HG03565 (cell line): ENCODE measurements around the gene TEX101.
"Not testable (repeated sequence)": the region's sequence is repeated elsewhere in the genome, so short reads cannot be mapped to it uniquely, and the experiment has no call there.

Source experiments
- ATAC-seq: cut with Tn5 transposase; IDR thresholded peaks from one replicate; pipeline ENCODE4 v1.9.1; 2021; ENCODE audit warnings: mild to moderate bottlenecking, moderate library complexity; ENCODE audit not compliant: unreplicated experiment

The TEX101 gene, protein sequence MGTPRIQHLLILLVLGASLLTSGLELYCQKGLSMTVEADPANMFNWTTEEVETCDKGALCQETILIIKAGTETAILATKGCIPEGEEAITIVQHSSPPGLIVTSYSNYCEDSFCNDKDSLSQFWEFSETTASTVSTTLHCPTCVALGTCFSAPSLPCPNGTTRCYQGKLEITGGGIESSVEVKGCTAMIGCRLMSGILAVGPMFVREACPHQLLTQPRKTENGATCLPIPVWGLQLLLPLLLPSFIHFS

DNA sequence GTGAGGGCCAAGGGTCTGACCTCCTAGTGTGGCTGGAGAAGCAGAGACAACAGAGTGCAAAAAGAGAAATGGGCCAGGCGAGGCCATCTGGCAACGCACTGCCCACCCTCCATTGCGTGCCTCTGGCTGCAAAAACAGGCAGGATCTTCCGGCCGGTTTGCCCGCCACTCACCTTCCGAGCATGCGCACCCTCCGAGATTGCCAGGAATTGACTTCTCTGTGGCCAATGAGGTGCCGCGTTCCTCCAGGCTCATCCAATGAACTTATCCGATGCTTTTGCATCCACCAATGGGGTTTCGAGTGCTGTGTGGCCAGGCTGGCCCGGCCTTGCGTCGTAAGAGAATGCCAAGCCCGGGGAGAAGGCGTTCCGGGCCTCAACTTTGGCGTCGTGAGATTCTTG, at the start of gene TEX101:
Gene TEX101 (plus strand): TSS at position 337 of the 400 bp plus-strand sequence. CDS start 1,030 bp downstream, outside the sequence.
- no peak for ATAC-seq

DNA sequence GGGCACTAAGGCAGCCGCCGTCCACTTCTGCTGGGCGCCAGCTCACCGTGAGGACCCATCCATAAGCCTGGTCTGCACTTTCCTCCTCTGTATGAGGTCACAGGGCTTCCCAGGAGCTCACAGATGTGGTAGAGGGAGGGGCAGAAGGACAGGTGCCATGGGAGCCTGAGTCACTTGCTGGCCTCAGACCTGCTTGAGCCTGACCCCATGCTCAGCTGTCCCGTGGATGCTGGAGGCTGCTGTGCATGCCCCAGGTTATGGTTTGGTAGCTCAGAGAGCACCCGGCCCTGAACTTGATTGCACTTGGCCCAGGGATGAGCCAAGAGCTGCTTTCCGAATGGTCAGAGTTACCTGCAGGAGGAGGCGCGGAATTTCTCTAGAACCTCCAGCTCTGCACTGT, 49.0 kb upstream of the TEX101 start:
- ATAC-seq, result not testable (repeated sequence)

DNA sequence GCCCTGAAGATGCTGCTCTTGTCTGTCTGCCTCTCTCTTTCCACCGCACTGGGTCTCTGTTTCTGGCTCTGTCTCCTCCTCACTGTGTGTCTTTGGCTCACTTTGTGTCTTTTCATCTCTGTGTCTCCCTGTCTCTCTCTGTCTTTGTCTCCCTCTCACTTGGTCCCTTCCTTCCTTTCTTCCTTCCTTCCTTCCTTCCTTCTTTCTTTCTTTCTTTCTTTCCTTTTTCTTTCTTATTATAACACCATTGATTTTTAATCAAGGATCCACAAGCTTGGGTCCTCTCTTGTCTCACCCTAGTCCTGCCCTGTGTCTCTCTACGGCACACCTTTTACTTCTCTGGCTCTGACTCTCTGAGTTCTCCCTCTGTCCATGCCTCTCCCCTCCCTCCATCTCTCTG, 46.9 kb upstream of the TEX101 start:
- ATAC-seq, result no peak

DNA sequence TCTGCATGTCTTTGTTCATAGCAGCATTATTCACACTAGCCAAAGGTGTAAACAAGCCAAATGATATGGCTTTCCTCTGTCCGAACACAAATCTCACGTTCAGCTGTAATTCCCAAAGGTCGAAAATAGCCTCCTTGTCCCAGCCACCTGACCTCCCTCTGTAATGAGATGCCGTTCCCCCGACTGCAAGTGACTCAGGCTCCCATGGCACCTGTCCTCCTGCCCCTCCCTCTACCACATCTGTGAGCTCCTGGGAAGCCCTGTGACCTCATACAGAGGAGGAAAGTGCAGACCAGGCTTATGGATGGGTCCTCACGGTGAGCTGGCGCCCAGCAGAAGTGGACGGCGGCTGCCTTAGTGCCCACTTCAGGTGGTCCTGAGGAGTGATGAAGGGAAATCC, 45.8 kb upstream of the TEX101 start:
- ATAC-seq, result not testable (repeated sequence)

DNA sequence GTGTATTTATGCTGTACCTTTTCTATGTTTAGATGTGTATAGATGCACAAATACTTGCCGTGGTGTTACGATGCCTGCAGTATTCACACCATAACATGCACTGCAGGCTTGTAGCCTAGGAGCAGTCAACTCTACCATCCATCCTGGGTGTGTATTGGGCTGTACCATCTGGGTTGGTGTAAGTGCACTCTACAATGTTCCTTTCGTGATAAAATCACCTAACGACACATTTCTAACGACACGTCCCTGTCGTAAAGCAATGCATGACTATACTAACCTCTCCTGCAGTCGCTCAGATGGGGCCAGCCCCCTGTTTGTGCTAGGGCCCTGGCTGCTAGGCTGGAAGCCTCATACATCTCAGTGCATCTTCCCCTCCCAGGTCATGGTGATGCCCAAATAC, 42.8 kb upstream of the TEX101 start:
- no peak for ATAC-seq

DNA sequence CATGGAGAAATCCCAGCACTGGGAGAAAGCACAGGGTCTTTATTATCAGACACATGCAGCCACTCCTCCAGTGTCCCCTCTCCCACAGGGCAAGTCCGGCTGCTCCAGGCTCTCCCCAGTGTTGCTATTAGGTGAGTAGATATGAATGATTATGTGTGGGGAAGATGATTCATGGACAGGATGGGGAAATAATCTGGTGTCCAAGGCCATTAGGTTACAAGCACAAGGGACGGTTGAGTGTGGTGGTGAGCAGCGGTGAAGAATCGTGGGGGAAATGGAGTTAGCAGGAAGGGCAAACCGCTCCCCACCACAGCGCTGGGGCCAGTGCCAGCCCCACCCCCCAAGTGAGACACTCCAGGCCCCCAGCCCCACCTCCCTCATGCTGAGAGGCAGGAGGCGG, 42.2 kb upstream of the TEX101 start:
- ATAC-seq, result no peak

DNA sequence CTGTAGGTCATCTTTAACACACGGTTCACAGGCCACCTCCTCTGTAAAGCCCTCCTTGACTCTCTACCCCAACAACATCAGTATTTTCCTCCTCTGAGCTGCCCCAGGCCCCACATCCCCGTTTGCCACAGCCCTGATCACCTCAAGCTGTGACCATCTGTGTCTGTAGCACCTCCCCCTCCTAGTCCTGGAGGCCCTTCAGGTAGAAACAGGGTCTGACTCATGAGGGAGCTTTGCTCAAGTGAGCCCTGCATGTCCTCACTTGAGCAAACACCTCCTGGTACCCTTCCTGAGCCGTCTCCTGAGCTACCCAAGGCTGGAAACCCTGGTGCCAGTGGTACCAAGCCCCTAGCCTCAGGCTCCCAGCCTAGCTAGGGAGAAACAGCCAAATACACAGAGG, 37.1 kb upstream of the TEX101 start:
- not testable (repeated sequence) for ATAC-seq

DNA sequence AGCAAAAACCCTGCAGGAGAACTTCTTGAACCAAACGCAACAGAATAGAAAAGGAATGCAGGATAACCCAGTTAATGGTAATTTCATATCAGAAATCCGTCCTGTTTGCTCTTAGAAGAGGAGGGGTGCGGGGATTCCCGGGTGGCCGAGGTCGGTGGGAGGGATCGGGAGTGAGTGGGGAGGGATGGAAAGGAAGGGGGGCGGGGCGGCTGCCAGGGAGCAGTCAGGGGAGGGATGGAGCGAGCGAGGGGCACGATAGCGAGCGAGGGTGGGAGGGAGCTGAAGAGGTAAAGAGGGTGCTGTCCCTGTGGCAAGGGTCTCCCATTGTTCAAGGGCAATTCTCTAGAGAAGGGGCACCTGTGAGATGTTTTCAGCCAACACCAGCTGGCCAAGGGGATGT, 34.7 kb upstream of the TEX101 start:
- no peak for ATAC-seq

DNA sequence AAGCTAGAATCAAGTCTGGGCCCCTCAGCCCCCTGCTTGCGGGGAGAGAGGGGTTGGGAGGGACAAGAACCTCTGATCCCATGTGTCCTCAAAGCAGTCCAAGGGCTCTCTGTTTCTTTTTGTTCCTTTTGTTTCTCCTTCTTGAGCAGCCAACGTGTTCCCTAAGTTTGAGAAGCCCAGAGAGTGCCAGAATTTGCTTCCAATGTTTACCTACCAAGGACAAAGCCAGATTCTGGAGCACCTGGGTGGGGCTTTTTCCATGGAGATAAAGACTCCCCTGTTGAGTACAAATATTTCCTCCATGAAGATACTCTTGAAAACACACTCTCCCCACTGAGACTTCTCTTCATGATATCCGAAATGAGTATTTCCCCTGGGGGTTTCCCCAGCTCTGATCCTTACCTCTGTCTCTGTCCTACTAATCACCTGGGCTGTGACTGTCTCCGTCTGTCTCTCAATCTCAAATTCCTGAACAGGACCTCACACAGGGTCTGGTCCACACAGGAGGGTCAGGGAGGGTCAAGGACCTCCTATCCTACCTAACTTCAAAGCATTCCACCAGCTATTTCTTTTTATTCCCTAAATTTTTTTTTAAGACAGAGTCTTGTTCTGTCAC, 33.8 kb upstream of the TEX101 start:
- ATAC-seq, result no peak

DNA sequence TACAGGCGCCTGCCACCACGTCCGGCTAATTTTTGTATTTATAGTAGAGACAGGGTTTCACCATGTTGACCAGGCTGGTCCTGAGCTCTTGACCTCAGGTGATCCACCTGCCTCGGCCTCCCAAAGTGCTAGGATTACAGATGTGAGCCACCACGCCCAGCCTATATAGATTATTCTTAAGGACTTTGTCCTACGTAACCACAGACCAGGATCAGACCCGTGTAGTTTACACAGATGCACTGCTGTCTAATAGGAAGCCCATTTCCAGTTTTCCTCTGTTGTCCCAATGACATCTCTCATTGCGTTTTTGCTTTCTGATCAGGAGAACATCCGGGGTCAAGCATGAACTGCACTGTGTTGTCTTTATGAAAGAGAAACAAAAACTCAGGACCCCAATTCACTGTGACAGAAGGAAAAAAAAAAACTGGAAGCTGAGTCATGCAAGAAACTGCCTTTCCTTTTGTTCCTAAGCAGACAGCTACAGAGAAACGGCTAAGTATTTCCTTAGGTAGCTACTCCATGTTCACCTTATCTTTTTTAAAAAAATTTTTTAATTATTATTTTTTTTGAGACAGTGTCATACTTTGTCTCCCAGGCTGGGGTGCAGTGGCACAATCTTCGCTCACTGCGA, 32.0 kb upstream of the TEX101 start:
- ATAC-seq, result not testable (repeated sequence)

DNA sequence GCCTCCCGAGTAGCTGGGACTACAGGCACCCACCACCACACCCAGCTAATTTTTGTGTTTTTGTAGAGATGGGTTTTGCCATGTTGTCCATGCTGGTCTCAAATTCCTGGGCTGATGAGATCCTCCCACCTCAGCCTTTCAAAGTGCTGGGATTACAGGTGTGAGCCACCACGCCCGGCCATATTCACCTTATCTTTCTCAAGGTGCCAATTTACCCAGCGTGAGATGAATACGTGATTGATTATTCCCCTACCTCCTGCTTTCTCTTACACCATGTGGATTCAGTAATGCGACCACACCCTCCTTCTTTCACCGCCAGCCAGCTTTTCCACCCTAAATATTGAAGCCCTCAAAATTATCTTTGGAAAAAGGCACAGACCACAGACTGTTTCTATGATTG, 31.4 kb upstream of the TEX101 start:
- not testable (repeated sequence) for ATAC-seq

DNA sequence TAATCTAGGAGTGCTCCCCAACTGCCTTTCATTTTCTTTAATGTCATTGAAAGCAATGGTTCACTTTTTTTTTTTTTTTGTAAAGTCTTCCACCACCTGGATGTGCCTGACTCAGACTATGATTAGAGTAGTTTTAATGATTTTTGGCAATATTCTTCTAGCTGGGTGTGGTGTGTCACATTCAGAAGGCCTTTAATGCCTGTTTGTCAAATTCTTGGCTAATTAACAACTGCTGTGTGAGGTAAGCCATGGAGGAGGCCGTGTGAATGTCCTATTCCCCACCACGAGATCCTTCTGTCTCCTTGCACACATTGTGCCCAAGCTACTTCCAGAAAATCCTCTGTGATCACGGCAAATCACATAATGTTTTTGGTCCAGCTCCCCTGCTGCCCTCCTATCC, 30.9 kb upstream of the TEX101 start:
- ATAC-seq, result not testable (repeated sequence)

DNA sequence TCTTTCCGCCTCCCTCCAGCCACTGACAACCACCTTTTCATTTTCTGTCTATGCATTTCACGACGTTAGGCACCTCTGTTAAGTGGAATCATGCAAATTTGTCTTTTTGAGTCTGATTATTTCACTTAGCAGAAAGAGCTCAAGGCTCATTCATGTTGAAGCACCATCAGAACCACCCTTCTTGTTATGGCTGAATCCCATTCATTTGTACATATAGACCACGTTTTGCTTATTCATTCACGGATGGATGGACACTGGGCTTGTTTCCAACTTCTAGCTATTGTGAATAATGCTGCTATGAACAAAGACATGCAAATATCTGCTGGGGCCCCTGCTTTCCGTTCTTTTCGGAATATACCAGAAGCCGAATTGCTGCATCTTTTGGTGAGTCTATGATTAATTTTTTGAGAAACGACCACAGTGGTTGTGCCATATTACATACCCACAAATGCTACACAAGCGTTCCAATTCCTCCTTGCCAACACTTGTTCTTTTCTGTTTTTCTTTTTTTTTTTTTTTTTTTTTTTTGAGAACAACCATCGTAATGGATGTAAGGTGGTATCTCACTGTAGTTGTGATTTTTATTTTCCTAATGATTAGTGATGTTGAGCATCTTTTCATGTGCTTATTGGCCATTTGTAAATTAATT, 23.7 kb upstream of the TEX101 start:
- ATAC-seq, result not testable (repeated sequence)

DNA sequence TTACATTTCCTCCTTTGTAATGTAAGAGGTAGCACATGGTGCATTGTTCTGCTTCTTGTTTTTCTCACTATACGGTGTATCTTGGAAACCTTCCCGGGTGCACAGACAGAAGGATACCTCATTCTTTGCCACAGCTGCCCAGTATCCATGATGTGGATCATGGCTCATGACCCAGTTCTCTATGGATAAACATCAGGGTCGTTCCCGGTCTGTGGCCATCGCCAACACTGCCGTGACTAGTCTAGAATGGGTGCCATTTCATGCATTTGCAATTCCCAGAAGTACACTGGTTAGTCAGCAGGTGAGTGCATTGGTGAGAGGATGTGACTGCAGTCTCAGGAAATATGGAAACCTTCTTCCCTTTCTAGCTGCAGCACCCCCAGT, 23.1 kb upstream of the TEX101 start:
- not testable (repeated sequence) for ATAC-seq

DNA sequence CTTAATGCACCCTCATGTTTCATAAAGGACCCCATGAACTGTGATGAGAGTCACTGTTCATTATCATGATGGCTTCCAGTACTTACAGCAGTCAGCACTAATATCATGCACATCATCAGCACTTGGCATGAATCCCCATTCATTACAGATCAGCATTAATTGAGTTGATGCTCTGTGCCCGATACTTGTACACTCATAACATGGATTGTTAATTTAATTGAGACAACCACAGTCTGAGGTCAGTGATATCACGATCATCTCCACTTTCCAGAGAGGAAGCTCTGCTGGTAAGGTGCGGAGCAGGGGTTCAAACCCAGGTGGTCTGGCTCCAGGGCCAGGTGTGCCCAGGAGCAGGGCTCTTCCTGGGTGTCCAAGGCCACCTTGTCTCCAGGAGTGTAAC, 21.2 kb upstream of the TEX101 start:
- ATAC-seq, result not testable (repeated sequence)

DNA sequence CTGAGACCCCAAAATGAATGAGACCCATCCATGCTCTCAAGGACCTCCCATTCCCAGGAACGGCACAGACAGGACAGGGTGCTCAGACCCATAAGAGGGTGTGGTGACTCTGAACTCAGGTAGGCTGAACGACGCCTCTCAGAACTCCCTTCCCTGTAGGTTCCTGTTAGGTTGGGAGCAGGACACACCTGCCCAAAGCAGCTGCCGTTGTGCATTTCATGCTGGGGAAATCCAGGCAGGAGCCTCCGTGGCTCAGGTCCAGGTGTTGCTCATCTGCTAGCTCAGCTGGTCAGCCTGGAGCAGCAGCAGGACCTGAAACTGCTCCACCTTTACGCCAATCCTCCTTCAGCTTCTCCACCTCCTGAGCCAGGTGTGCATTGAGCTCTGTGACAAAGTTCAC, 19.1 kb upstream of the TEX101 start:
- no peak for ATAC-seq

DNA sequence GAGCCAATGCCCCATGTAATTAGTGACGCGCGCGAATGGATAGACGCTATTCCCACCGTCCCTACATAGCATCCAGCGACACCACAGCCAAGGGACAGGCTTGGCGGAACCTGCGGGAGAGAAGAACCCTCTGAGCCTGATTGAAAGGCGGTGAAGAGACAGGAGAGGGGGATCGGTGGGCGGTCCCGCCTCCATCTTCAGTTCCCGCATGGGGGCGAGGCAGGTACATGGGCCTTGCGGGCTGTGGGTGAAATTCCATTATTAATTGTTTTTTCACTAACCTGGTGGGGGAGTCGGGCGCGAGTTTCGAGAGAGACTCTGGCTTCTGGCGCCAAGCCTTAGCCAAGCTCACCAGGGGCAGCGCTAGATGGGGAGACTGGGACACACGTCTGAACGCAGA, 8.4 kb upstream of the TEX101 start:
- no peak for ATAC-seq

DNA sequence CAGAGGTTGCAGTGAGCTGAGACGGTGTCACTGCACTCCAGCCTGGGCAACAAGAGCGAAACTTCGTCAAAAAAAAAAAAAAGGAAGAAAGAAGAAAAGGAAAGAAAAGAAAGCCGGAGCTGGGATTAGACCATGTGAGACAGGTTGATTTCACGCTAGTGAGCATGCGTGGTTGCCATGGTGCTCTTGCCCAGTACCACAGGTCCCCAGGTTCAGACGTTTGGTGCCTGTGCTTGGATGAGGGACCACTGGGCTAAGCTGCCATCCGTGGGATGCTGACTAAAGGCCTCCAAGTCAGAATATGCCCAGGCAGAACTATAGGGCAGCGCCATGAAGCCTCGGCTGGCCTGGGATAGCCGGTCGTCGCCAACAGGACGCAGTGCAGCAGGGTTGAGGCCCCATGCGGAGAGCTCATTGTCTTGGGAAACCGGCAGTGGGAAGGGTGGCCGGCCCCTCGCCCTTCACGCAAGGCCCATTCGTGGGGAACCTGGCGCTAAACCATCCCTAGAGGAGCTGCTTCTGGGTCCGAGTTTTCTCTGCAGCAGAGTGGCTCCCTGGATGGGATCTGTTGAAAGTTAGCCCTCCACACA, 7.2 kb upstream of the TEX101 start:
- no peak for ATAC-seq

DNA sequence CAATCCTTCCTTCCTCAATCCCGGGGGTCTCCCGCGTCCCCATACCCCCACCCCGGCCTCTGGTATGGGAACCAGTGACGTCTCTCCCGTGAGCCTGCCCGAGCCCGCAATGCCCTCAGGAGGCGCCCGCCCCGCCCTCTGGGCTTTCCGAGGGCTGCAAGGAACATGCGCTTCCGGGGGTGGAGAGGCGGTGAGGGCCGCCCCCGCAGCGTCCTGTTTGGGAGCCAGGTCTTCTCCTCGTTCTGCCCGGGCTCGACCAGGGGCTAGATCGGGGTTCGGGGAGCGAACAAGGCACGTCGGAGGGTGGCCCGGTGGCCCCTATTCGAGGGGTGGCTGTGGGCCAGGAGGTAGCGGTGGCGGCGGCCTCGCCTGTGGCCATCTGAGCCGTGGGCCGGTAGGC, 6.6 kb upstream of the TEX101 start:
- ATAC-seq, result no peak

DNA sequence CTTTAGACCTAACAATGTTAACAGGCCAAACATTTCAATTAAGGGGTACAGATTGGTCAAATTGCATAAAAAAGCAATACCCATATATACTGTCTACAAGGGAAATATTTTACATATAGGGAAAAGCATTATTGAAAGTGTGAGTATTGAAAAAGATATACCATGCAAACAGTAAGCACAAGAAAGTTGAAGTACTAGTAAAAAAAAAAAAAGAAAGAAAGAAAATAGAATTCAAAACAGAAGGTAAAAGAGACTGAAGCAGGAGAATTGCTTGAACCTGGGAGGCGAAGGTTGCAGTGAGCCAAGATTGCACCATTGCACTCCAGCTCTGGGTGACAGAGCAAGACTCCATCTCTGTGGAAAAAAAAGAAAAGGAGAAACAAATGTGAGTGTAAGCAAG, 5.3 kb upstream of the TEX101 start:
- ATAC-seq, result no peak

DNA sequence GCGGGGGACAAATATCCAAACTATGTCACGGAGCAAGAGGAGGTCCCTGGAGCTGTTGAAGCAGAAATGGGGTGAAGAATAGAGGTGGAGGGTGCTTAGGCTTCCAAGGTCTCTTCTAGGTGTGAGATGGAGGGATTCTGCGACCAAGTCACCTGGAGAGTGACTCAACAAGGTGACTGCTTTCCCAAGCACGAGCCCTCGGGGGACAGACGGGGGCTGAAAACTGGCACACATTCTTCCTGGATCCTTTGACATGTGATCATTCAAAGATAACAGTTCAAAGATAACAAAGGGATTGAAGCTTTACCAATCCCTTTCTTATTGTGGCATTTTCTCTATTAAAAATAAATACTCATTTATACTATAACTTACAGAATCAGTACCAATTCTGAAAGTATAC, 2.2 kb upstream of the TEX101 start:
- ATAC-seq, result no peak
